KBM-7 (cell line): Measurements from ENCODE around the gene RPTOR.

Experiments
- DNase-seq: peaks from one replicate; pipeline ENCODE4 v3.0.0-alpha.2; 2015
- in situ Hi-C: fragments of 300-500 bp; cut with MboI; formaldehyde crosslinking; loops from 2 replicates; pipeline ENCODE4 v1.14.3; 2020; ENCODE audit warnings: low sequenced_read_pairs, low pct_unique_long_range_greater_than_20kb, mixed read lengths

RPTOR gene

GRCh38 chr17:80942423-80943345, 398.0 kb downstream of the RPTOR start:
- in situ Hi-C loops, result no loop called here

GRCh38 chr17:80943346-80944145, 398.9 kb downstream of the RPTOR start:
- DNase-seq, result no peak
- in situ Hi-C loops, result no loop called here

More at GRCh38 chr17:80942423-80943345, 398.0 kb downstream of the RPTOR start:
- no peak for DNase-seq

GRCh38 chr17:80944326-80944725, 399.7 kb downstream of the RPTOR start:
- DNase-seq, result no peak
- in situ Hi-C loops, result no loop called here

- no peak for DNase-seq
- in situ Hi-C loops, result no loop called here
These were observed 401.1 kb downstream of the RPTOR start for GRCh38 chr17:80945736-80946135.

- in situ Hi-C loops, result no loop called here
- DNase-seq, result no peak
These were observed 401.8 kb downstream of the RPTOR start for GRCh38 chr17:80946449-80946848.

- no peak for DNase-seq
- in situ Hi-C loops, result no loop called here
These were observed 402.7 kb downstream of the RPTOR start for GRCh38 chr17:80947200-80947940.

- in situ Hi-C loops, result no loop called here
- DNase-seq, result no peak
These were observed 403.7 kb downstream of the RPTOR start for GRCh38 chr17:80948019-80948975.

- in situ Hi-C loops, result no loop called here
- DNase-seq, result no peak
These were observed 404.4 kb downstream of the RPTOR start for GRCh38 chr17:80948976-80949450.

GRCh38 chr17:80949451-80950421, 405.1 kb downstream of the RPTOR start:
- DNase-seq, result no peak
- in situ Hi-C loops, result no loop called here

GRCh38 chr17:80950466-80951120, 406.0 kb downstream of the RPTOR start:
- no peak for DNase-seq
- in situ Hi-C loops, result no loop called here

- DNase-seq, result no peak
- in situ Hi-C loops, result no loop called here
These were observed 406.8 kb downstream of the RPTOR start for GRCh38 chr17:80951121-80952090.

GRCh38 chr17:80952291-80952690, 407.7 kb downstream of the RPTOR start:
- in situ Hi-C loops, result no loop called here
- no peak for DNase-seq

- in situ Hi-C loops, result no loop called here
- no peak for DNase-seq
These were observed 409.1 kb downstream of the RPTOR start for GRCh38 chr17:80953471-80954315.

- DNase-seq, result no peak
- in situ Hi-C loops, result no loop called here
These were observed 410.4 kb downstream of the RPTOR start for GRCh38 chr17:80955078-80955477.
